Breast epithelium (tissue), 4 donors: ENCODE data around the gene PDLIM3. TPM values are rescaled to one million over a fixed set of nuclear protein-coding genes. Genes with fewer than 3 reads are reported as not detected.

Experiments used
- DNase-seq, 2 donors: peaks; one replicate each; pipeline ENCODE4 v3.0.0-alpha.2; 2019; ENCODE audit warnings: low spot score in 2 of 2
- H3K27ac ChIP-seq, 2 donors: fragments of 200-600 bp; sonication (generic) in 1 of 2; one replicate each; pipeline ENCODE4 v1.5.1; 2016 to 2019; ENCODE audit warnings: mild to moderate bottlenecking in 1 of 2
- H3K27me3 ChIP-seq, 2 donors: fragments of 200-600 bp; sonication (generic) in 1 of 2; one replicate each; pipeline versions ENCODE4 v1.5.1 to v1.6.0; 2017 to 2019; ENCODE audit warnings: control low read depth in 1 of 2, mild to moderate bottlenecking in 1 of 2
- H3K36me3 ChIP-seq: fragments of 200-600 bp; one replicate; pipeline ENCODE4 v1.5.1; 2019
- H3K4me1 ChIP-seq, 2 donors: fragments of 200-600 bp; sonication (generic); one replicate each; pipeline ENCODE4 v1.5.1; 2016 to 2019; ENCODE audit warnings: control low read depth in 1 of 2
- H3K4me3 ChIP-seq, 3 donors: fragments of 200-600 bp; sonication (generic); 1 replicate in 2 of 3; 2 replicates in 1 of 3; pipeline ENCODE4 v1.5.1; 2016 to 2019; ENCODE audit warnings: mild to moderate bottlenecking in 3 of 3, moderate library complexity in 2 of 3
- H3K9me3 ChIP-seq, 2 donors: fragments of 200-600 bp; sonication (generic) in 1 of 2; one replicate each; pipeline ENCODE4 v1.5.1; 2016 to 2019; ENCODE audit warnings: control low read depth in 1 of 2
- CTCF ChIP-seq, 3 donors: fragments of 450-650 bp; IDR thresholded peaks; one replicate each; pipeline ENCODE4 v1.5.1; 2016 to 2017; ENCODE audit warnings: antibody characterized with exemption in 3 of 3, mild to moderate bottlenecking in 3 of 3, moderate library complexity in 3 of 3
- POLR2A ChIP-seq: fragments of 450-650 bp; IDR thresholded peaks from one replicate; pipeline ENCODE4 v1.6.1; 2016; ENCODE audit warnings: antibody characterized with exemption, mild to moderate bottlenecking, moderate library complexity
- POLR2AphosphoS5 ChIP-seq, 3 donors: sonication (generic); formaldehyde crosslinking; IDR thresholded peaks; one replicate each; pipeline ENCODE4 v1.6.1; 2017; ENCODE audit warnings: antibody characterized with exemption in 3 of 3
- intact Hi-C: fragments of 100-400 bp; cut with DNase I; formaldehyde crosslinking; loops from one replicate; pipeline ENCODE4 v1.15.1; 2023; ENCODE audit warnings: low total_unique reads
- total RNA-seq, 3 donors: library from RNA; depleted of rRNA; stranded (reverse); fragments of >200 nt; gene quantifications; one replicate each; pipeline ENCODE4 v1.1.0, GENCODE V29; 2016

The PDLIM3 gene
- total RNA-seq, 3 donors from 2014 or later: 25.3 to 181 (median 175) TPM

GRCh38 chr4:185538806-185539205 lies 3.5 kb upstream of the PDLIM3 start:
- H3K4me1 ChIP-seq: peaks cover 3 to 7% of the 10 kb centered on the region in 2 donors
- intact Hi-C loops: loop anchor here (5.0 kb wide), 1 partner anchor 278 kb away; no protein-coding TSS in a partner anchor
- H3K36me3 ChIP-seq: no peaks in the 10 kb centered on the region
- TF ChIP-seq CTCF (IDR thresholded peaks at IDR 0.05) (no peak), POLR2AphosphoS5 (IDR thresholded peaks at IDR 0.05) (no peak), POLR2A (no peak)
- H3K27ac ChIP-seq: no peak overlapping the region
- H3K9me3 ChIP-seq: no peaks in the 10 kb centered on the region
- DNase-seq: no peak
- no peak overlapping the region for H3K4me3 ChIP-seq
- no peaks in the 10 kb centered on the region for H3K27me3 ChIP-seq

GRCh38 chr4:185536411-185536709 lies 1.1 kb upstream of the PDLIM3 start:
- H3K4me3 ChIP-seq: peak overlapping the region; percentile 83 to 94 (median 84)
- intact Hi-C loops: loop anchor here (5.0 kb wide), 1 partner anchor 281 kb away; no protein-coding TSS in a partner anchor

GRCh38 chr4:185535612-185536410 lies 504 bp upstream of the PDLIM3 start:
- TF ChIP-seq CTCF (IDR thresholded peaks at IDR 0.05): no peak
- TF ChIP-seq POLR2A: no peak
- no peak for TF ChIP-seq POLR2AphosphoS5 (IDR thresholded peaks at IDR 0.05)
- peak overlapping the region; percentile 83 to 94 (median 84) for H3K4me3 ChIP-seq
- intact Hi-C loops: loop anchor here (5.0 kb wide), 1 partner anchor 281 kb away; no protein-coding TSS in a partner anchor
- H3K4me1 ChIP-seq: peaks cover 0 to 3% of the 10 kb centered on the region in 2 donors
- H3K36me3 ChIP-seq: no peaks in the 10 kb centered on the region
- no peak for DNase-seq
- peak overlapping the region; percentile 94 to 96 for H3K27ac ChIP-seq
- H3K9me3 ChIP-seq: no peaks in the 10 kb centered on the region
- H3K27me3 ChIP-seq: no peaks in the 10 kb centered on the region

More at GRCh38 chr4:185536411-185536709, 1.1 kb upstream of the PDLIM3 start:
- H3K4me1 ChIP-seq: peaks cover 3 to 5% of the 10 kb centered on the region in 2 donors
- no peaks in the 10 kb centered on the region for H3K27me3 ChIP-seq
- no peaks in the 10 kb centered on the region for H3K36me3 ChIP-seq
- peak in 1 of 2 donors; percentile 43 for DNase-seq
- peak overlapping the region; percentile 29 to 96 for H3K27ac ChIP-seq
- TF ChIP-seq POLR2AphosphoS5 (IDR thresholded peaks at IDR 0.05) (no peak), CTCF (IDR thresholded peaks at IDR 0.05) (no peak), POLR2A (no peak)
- H3K9me3 ChIP-seq: no peaks in the 10 kb centered on the region

GRCh38 chr4:185534511-185534865 lies 819 bp downstream of the PDLIM3 start:
- peak overlapping the region; percentile 94 to 96 for H3K27ac ChIP-seq
- no peaks in the 10 kb centered on the region for H3K36me3 ChIP-seq
- DNase-seq: no peak
- no peaks in the 10 kb centered on the region for H3K9me3 ChIP-seq
- no peaks in the 10 kb centered on the region for H3K27me3 ChIP-seq
- TF ChIP-seq CTCF (IDR thresholded peaks at IDR 0.05): no peak
- TF ChIP-seq POLR2AphosphoS5 (IDR thresholded peaks at IDR 0.05): no peak
- TF ChIP-seq POLR2A: no peak
- H3K4me3 ChIP-seq: peak overlapping the region; percentile 83 to 94 (median 84)
- intact Hi-C loops: loop anchor here (5.0 kb wide), 1 partner anchor 33 kb away; no protein-coding TSS in a partner anchor
- peaks cover 0 to 3% of the 10 kb centered on the region in 2 donors for H3K4me1 ChIP-seq

- Histone ChIP-seq H3K4me1 (peaks cover 0 to 3% of the 10 kb centered on the region in 2 donors), H3K4me3 (peak overlapping the region in 2 of 3 donors; percentile 1 to 19), H3K27me3 (no peaks in the 10 kb centered on the region), H3K9me3 (no peaks in the 10 kb centered on the region), H3K36me3 (no peaks in the 10 kb centered on the region), H3K27ac (no peak overlapping the region)
- no peak for DNase-seq
- intact Hi-C loops: loop anchor here (5.0 kb wide), 1 partner anchor 34 kb away; no protein-coding TSS in a partner anchor
- TF ChIP-seq POLR2A (no peak), CTCF (IDR thresholded peaks at IDR 0.05) (no peak), POLR2AphosphoS5 (IDR thresholded peaks at IDR 0.05) (no peak)
Observed at GRCh38 chr4:185532795-185533324, 2.4 kb downstream of the PDLIM3 start.
